WI38 (cell line): ENCODE measurements around the gene MYO15A.
A peak's percentile ranks its signal among the peaks of the same experiment; 100 is the strongest.

ENCODE experiments used
- H3K4me3 ChIP-seq: 2 replicates; pipeline ENCODE4 v1.5.1; 2011; ENCODE audit warnings: low read depth, mild to moderate bottlenecking, control low read depth, low read length
- TF ChIP-seq, protein P1 (sequence below): IDR thresholded peaks from 2 replicates; pipeline ENCODE4 v1.5.1; 2012; ENCODE audit warnings: low read depth, mild to moderate bottlenecking, control low read depth, low read length

MYO15A gene

GRCh38 chr17:18129041-18129502, 20.5 kb downstream of the MYO15A start:
- no peak overlapping the region for H3K4me3 ChIP-seq
- TF ChIP-seq, protein P1, sequence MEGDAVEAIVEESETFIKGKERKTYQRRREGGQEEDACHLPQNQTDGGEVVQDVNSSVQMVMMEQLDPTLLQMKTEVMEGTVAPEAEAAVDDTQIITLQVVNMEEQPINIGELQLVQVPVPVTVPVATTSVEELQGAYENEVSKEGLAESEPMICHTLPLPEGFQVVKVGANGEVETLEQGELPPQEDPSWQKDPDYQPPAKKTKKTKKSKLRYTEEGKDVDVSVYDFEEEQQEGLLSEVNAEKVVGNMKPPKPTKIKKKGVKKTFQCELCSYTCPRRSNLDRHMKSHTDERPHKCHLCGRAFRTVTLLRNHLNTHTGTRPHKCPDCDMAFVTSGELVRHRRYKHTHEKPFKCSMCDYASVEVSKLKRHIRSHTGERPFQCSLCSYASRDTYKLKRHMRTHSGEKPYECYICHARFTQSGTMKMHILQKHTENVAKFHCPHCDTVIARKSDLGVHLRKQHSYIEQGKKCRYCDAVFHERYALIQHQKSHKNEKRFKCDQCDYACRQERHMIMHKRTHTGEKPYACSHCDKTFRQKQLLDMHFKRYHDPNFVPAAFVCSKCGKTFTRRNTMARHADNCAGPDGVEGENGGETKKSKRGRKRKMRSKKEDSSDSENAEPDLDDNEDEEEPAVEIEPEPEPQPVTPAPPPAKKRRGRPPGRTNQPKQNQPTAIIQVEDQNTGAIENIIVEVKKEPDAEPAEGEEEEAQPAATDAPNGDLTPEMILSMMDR = no peak

- TF ChIP-seq, protein P1 = no peak
- H3K4me3 ChIP-seq = no peak overlapping the region
Measured at GRCh38 chr17:18132711-18133110, 24.2 kb downstream of the MYO15A start.

DNA sequence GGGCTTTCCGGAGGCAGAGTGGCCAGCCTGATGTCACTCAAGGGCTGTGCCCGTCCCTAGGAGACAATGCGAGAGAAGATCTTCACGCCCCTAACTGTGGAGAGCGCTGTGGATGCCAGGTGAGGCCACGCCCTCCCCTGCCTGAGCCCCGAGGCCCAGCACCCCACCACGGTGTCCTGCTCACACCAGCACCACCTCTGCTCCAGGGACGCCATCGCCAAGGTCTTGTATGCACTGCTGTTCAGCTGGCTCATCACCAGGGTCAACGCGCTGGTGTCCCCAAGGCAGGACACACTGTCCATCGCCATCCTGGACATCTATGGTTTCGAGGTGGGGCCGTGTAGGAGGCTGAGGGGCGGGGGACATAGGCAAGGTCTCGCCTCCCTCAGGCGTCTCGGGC, 27.8 kb downstream of the MYO15A start:
- TF ChIP-seq, protein P1 = no peak
- H3K4me3 ChIP-seq = no peak overlapping the region

- no peak overlapping the region for H3K4me3 ChIP-seq
- TF ChIP-seq, protein P1 = no peak
Measured at GRCh38 chr17:18138065-18138749, 29.7 kb downstream of the MYO15A start.

DNA sequence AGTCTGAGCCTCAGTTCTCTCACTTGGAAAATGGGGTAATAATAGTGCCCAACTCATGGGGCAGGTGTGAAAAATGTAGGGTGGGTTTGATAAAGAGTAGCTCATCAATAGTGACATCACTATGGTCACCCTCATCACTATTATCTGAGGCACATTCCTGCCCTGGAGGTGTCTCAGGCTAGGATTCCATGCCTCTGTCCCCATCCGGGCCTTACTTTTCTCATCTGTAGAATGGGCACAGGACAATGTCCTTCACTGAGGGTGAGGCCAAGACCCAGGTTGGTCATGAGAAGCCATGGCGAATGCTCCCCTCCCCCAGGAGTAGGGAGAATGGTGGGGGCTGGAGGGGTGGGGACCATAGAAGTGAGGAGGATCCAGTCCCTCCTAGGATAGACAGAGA, 30.5 kb downstream of the MYO15A start:
- TF ChIP-seq, protein P1 = no peak
- H3K4me3 ChIP-seq = no peak overlapping the region

DNA sequence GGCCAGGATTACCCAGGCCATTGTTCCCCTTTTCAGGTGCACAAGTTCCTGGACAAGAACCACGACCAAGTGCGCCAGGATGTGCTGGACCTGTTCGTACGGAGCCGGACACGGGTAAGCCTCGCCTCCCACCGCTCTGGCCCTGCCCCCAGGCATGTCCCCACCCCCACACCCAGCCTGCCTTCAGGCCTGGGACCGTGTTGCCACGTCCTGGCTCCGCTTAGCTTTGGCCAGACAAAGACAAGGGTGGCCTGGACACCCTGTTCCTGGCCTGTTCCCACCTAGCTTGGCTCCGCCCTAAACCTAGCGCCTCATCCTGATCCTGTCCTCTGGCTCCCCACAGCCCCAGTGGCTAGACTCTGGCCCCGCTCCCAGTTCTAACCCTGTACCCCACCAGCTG, 30.9 kb downstream of the MYO15A start:
- TF ChIP-seq, protein P1 = no peak
- no peak overlapping the region for H3K4me3 ChIP-seq

DNA sequence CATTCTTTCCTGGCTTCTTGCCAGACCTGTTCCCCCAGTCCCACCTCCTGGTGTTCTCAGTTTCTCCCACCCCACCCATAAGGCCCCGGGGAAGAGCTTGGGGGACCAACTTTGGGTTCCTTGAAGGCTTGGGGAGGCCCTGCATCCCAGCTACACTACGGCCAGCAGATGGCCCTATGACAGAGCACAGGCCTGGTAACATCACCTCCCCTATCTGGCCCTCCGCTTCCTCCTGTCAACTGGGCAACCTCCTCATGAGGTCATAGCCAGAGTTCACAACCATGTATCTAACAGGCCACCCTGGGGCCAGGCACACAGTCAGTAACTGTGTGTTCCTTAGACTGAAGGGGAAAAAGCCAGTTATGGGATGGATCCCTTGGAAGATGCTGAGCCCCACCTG, 31.4 kb downstream of the MYO15A start:
- TF ChIP-seq, protein P1 = peak; percentile 31
- no peak overlapping the region for H3K4me3 ChIP-seq
